ENCODE results near the gene PARP3. TPM values are rescaled to one million over a fixed set of nuclear protein-coding genes. Genes with fewer than 3 reads are reported as not detected.

The PARP3 gene
- total RNA-seq, 1 experiment from 2014 or later: 25.5 TPM

- DNase-seq (ENCODE audit: unreplicated experiment): no peak
- CTCF ChIA-PET: interaction anchor here (0.5 to 2.3 kb wide), 3 partner anchors 12 to 658 kb away, joined by 3 to 13 read pairs (median 4); partner anchors contain the start of genes PARP3 and RRP9
- POLR2A ChIA-PET: interaction anchor here (0.7 to 1.2 kb wide), 2 partner anchors 41 to 435 kb away, joined by 3 to 4 read pairs; partner anchors contain the start of gene RPL29
- Mint-ChIP-seq H3K9me3 (ENCODE audit: unreplicated experiment) (no peaks in the 10 kb centered on the region), H3K4me3 (ENCODE audit: unreplicated experiment) (no peak overlapping the region), H3K36me3 (ENCODE audit: insufficient read depth, unreplicated experiment) (no peaks in the 10 kb centered on the region), H3K27ac (ENCODE audit: low read depth, unreplicated experiment) (no peak overlapping the region), H3K4me1 (ENCODE audit: insufficient read depth, unreplicated experiment) (peaks cover 14% of the 10 kb centered on the region), H3K27me3 (ENCODE audit: insufficient read depth, unreplicated experiment) (no peaks in the 10 kb centered on the region)
- no TSS peak for BruUV-seq (replicated peaks)
- TF ChIP-seq, protein P1, sequence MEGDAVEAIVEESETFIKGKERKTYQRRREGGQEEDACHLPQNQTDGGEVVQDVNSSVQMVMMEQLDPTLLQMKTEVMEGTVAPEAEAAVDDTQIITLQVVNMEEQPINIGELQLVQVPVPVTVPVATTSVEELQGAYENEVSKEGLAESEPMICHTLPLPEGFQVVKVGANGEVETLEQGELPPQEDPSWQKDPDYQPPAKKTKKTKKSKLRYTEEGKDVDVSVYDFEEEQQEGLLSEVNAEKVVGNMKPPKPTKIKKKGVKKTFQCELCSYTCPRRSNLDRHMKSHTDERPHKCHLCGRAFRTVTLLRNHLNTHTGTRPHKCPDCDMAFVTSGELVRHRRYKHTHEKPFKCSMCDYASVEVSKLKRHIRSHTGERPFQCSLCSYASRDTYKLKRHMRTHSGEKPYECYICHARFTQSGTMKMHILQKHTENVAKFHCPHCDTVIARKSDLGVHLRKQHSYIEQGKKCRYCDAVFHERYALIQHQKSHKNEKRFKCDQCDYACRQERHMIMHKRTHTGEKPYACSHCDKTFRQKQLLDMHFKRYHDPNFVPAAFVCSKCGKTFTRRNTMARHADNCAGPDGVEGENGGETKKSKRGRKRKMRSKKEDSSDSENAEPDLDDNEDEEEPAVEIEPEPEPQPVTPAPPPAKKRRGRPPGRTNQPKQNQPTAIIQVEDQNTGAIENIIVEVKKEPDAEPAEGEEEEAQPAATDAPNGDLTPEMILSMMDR (IDR thresholded peaks at IDR 0.05; ENCODE audit: unreplicated experiment): no peak
- intact Hi-C loops (cut with micrococcal nuclease): no loop called here
These were observed 12.6 kb downstream of the PARP3 start for GRCh38 chr3:51954713-51955112.

- H3K4me1 Mint-ChIP-seq (ENCODE audit: insufficient read depth, unreplicated experiment): peaks cover 14% of the 10 kb centered on the region
These were observed 13.2 kb downstream of the PARP3 start, which contains the start of gene GPR62 for GRCh38 chr3:51955175-51955892. GPR62 (plus strand) TSS chr3:51955381; CDS start chr3:51955653, 272 bp downstream.

DNA sequence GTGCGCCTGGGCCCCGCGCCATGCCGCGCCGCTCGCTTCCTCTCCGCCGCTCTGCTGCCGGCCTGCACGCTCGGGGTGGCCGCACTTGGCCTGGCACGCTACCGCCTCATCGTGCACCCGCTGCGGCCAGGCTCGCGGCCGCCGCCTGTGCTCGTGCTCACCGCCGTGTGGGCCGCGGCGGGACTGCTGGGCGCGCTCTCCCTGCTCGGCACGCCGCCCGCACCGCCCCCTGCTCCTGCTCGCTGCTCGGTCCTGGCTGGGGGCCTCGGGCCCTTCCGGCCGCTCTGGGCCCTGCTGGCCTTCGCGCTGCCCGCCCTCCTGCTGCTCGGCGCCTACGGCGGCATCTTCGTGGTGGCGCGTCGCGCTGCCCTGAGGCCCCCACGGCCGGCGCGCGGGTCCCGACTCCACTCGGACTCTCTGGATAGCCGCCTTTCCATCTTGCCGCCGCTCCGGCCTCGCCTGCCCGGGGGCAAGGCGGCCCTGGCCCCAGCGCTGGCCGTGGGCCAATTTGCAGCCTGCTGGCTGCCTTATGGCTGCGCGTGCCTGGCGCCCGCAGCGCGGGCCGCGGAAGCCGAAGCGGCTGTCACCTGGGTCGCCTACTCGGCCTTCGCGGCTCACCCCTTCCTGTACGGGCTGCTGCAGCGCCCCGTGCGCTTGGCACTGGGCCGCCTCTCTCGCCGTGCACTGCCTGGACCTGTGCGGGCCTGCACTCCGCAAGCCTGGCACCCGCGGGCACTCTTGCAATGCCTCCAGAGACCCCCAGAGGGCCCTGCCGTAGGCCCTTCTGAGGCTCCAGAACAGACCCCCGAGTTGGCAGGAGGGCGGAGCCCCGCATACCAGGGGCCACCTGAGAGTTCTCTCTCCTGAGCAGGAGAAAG lies 14.0 kb downstream of the PARP3 start:
- H3K27ac Mint-ChIP-seq (ENCODE audit: low read depth, unreplicated experiment): no peak overlapping the region
- no peak for DNase-seq (ENCODE audit: unreplicated experiment)
- H3K4me1 Mint-ChIP-seq (ENCODE audit: insufficient read depth, unreplicated experiment): peaks cover 14% of the 10 kb centered on the region
- no peaks in the 10 kb centered on the region for H3K9me3 Mint-ChIP-seq (ENCODE audit: unreplicated experiment)
- ChIA-PET CTCF (no interaction called here), POLR2A (interaction anchor here (0.5 kb wide), 1 partner anchor 660 kb away, joined by 5 read pairs; no protein-coding TSS in a partner anchor)
- no peak overlapping the region for H3K4me3 Mint-ChIP-seq (ENCODE audit: unreplicated experiment)
- H3K27me3 Mint-ChIP-seq (ENCODE audit: insufficient read depth, unreplicated experiment): no peaks in the 10 kb centered on the region
- intact Hi-C loops (cut with micrococcal nuclease): no loop called here
- BruUV-seq (replicated peaks): no TSS peak
- no peaks in the 10 kb centered on the region for H3K36me3 Mint-ChIP-seq (ENCODE audit: insufficient read depth, unreplicated experiment)
- TF ChIP-seq, protein P1 (IDR thresholded peaks at IDR 0.05; ENCODE audit: unreplicated experiment): no peak

More at GRCh38 chr3:51955175-51955892, 13.2 kb downstream of the PARP3 start, which contains the start of gene GPR62:
- Mint-ChIP-seq H3K9me3 (ENCODE audit: unreplicated experiment) (no peaks in the 10 kb centered on the region), H3K27ac (ENCODE audit: low read depth, unreplicated experiment) (no peak within 1 kb of the TSS), H3K27me3 (ENCODE audit: insufficient read depth, unreplicated experiment) (no peaks in the 10 kb centered on the region), H3K4me3 (ENCODE audit: unreplicated experiment) (no peak within 1 kb of the TSS), H3K36me3 (ENCODE audit: insufficient read depth, unreplicated experiment) (no peaks in the 10 kb centered on the region)
- DNase-seq (ENCODE audit: unreplicated experiment): no peak
- POLR2A ChIA-PET: interaction anchor here (0.5 to 0.7 kb wide), 2 partner anchors 434 to 660 kb away, joined by 3 to 5 read pairs; no protein-coding TSS in a partner anchor
- TF ChIP-seq, protein P1 (IDR thresholded peaks at IDR 0.05; ENCODE audit: unreplicated experiment): no peak
- no TSS peak for BruUV-seq (replicated peaks)
- CTCF ChIA-PET: interaction anchor here (0.5 kb wide), 1 partner anchor 658 kb away, joined by 4 read pairs; no protein-coding TSS in a partner anchor
- intact Hi-C loops (cut with micrococcal nuclease): no loop called here
